HG02840 (cell line): ENCODE results near the gene BTK.

Experiments
- ATAC-seq: cut with Tn5 transposase; IDR thresholded peaks from one replicate; pipeline ENCODE4 v1.9.1; 2021; ENCODE audit warnings: mild to moderate bottlenecking, moderate library complexity, moderate number of reproducible peaks; ENCODE audit not compliant: unreplicated experiment, low FRiP score

The BTK gene

DNA sequence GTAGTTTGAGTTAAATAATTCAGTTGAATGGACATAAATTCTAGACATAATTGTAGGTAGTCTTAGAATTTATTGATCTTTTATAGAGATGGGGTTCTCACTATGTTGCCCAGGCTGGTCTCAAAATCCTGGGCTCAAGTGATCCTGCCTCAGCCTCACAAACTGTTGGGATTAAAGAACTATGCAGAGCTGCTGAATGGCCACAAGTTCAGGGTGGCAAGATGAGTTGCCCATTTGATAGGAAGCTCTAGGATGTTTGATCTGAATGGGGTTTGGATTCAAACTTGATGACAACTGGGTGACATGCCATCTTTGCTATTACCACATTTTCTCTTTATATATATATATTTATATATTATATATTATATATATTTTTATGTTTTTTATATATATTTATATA, 8.4 kb upstream of the BTK start:
- no peak for ATAC-seq

DNA sequence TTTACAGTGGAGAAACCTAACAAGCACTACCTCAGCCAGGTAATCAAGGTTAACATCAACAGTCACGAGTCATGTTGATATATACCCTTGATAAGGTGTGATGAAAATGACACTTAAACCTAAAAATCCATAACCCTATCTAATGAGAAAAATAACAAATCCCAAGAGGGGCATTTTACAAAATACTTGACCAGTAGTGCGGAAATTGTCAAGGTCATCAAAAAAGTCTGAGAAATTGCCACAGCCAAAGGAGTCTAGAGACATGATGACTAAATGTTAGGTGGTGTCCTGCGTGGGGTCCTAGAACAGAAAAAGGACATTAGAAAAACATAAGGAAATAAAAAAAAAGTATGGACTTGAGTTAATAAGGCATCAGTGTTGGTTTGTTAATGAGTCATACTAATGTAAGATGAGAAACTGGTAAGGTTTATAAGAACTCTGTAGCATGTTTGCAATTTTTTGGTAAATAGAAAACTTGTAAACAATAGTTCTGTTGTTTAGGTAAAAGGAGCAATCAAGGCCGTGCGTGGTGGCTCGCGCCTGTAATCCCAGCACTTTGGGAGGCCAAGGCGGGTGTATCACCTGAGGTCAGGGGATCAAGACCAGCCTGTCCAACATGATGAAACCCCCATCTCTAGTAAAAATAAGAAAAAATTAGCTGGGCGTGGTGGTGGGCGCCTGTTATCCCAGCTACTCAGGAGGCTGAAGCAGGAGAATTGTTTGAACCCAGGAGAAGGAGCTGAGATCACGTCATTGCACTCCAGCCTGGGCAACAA, 7.7 kb upstream of the BTK start:
- ATAC-seq, result no peak

DNA sequence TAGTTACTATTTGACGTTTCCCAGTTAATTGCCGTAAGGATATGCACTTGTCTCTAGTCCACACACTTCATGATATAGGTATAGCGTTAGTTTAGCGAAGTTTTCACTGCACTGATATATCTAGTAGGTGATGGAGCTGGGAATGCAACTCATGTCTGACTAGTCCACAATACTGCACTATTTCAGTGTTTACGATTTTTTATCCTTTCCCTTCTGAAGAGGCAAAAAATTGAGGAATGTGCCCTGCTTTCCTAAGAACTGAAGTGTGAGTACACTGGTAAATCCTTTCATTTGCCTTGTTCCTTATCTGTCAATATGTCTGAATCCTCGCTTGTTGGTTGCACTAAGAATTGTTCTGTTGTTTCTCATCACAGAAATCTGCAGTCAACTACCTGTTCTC, 5.8 kb upstream of the BTK start:
- ATAC-seq, result no peak

DNA sequence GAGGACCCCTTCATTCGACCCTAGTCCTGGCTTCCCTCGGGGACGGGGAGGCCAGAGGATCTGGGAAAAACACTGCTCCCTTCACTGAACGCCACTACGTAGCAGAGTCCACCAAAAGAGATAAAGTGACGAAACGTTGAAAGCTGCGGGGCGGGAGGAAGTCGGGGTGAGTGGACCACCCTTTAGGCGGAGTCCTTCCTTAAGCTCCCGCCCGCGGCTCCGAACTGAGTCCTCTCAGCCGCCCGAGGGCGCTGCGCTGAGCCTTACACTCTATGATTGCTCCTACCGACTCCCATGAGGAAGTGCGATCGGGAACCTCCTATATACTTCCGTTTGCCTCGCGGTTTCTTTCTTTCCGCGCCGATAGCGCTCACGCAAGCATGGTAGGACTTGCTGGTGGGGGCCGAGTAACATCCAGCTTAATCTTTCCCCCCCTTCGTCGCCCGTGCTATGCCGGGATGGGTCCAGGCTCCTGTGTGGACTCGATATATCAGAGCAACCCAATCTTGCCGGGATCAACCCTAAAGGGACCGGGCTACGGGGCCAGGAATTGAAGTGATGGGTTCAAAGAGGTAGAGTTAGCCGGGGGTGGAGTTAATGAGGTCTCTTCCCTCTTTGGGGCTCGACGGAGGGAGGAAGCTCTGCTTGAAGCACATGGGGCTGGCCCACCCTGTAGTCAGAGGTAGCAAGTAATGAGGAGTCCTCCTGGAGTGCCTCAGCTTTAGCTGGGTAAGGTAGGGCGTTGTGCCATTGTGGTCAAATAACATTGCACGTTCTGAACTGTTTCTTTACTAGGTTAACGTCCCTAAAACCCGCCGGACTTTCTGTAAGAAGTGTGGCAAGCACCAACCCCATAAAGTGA, 4.9 kb upstream of the BTK start, which contains the start of gene RPL36A:
Gene RPL36A (plus strand): TSS at position 348 of the 862 bp plus-strand sequence. CDS start 33 bp downstream, at position 381.
- ATAC-seq, result peak; percentile 80

DNA sequence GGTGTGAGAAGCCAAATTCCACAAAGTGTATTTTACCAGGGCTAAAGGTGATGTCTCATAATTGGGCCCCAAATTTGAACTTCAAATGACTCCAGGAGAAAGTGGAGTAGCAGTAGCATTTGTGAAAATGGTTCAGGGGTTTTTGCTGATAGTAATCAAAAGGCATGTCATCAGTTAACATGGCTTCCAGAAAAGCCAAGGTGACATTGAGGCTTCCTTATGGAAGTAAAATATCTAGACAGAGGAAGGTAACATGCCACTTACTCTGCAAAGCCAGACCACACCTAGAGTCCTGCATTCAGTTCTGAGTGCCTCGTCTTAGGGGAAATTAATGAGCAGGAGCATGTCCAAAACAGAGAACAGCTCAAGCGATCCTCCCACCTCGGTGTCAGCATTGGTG, 2.6 kb upstream of the BTK start:
- no peak for ATAC-seq

DNA sequence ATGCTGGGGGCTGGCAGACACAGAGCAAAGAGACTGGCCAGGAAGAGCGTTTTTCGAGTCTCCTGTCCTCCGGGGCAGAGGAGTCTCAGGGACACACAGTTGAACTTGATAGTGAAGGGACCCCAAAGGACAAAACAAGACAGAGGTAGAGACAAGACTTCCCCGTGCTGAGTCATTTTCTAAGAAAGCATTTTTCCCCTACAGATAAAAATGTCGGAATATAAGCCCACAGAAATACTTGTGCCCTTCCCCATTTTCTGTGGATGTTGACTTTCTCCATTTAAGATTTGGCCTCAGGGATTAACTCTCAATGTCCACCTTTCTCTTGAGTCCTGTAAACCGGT, 523 bp upstream of the BTK start:
- ATAC-seq, result no peak

DNA sequence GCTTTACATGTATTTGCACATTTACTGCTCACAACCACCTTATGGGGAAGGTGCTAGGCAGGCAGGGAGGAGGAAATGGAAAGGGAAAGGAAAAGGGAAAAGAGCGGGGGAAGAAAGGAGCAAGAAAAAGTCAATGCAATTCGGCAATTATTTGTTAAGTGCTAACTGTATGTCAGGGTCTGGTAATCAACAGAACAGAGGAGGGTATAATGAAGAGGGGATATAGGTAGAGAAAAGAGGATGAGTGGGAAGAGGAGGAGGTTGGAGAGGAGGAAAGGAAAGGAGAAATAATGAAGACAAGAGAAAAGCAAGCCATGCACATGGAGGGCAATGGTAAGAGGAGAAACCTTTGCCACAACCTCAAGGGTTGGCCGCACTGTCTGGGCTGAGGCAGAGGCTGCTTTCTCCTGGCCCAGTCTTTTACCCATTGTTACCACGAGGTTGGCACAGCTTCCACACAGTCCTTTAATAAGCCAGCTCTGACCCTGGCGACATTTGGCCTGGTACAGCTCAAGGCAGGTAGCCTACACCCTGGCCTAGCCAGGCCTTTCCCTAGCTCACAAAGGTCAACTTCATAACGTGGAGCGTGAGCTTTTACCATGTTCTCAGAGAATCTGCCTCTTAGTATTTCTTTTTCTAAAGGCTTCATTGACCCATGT, 836 bp downstream of the BTK start:
- peak; percentile 1 for ATAC-seq

DNA sequence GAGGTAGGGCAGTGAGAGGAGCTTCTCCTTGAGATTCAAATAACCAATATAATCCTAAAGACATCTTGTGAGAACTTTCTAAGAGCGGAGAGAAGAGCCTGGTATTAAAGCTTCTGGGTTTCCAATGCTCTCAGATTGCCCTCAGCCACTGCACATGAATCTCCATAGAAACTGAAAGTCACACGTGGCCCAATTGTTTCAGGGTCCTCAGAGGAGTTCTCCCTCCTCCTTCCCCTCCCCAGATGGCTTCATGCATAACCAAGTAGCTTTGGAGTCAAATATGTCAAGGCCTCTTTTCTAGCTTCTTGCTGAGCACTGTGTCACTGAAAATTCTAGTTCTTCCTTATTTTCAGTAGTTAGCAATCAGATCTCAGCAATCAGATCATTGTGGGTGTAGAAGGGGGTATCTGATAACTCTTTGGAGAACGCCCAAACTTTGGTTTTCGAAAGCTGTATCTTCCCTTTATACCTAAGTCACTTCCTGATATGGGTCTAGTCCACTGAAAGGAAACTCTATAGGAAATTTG, 2.2 kb downstream of the BTK start:
- peak; percentile 70 for ATAC-seq

DNA sequence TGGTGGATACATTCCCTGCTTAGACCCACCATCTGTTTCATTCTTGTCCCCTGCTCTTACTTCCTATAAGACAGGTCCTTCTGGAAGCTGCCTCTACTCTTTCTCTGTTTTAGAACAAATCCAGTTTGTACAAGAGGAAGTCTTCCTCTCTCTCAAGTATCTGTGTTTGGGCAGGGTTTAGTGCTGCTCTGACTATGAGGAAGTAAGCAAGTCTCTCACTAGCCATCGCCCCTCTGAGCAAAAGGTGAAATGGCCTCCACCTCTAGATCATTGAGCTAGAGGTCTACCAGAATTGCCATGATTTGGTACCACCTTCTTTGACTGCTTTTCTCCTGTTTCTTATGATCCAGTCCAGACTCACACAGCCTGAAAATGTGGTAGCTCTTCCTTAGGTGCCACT, 8.4 kb downstream of the BTK start:
- ATAC-seq, result no peak

DNA sequence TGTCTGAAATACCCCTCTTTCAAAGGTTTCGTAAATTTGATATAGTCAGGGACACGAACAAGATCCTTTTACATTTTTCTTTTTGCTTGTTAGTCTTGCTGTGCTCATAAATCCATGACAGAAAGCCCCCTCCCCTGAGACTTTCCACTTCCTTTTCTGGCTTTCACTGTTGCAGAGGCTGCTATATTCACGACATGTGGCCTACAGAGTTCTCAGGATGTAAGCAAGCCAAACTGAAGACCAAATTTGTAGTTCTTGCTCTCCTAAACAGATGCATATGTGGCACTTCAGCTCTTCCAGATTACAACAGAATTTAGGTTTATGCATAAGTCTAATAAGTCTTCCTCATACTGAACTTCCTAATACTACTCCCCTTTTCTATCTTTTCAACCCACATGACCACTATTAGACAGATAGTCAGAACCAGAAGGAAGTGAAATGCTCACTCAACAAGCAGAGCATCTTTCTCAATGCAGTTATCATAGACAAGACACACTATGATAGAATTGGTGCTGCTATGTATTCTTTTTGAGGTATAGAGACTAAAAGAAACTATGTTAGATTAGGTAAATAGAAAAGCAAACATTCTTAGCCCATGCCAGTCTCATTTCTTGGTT, 15.0 kb downstream of the BTK start:
- no peak for ATAC-seq

DNA sequence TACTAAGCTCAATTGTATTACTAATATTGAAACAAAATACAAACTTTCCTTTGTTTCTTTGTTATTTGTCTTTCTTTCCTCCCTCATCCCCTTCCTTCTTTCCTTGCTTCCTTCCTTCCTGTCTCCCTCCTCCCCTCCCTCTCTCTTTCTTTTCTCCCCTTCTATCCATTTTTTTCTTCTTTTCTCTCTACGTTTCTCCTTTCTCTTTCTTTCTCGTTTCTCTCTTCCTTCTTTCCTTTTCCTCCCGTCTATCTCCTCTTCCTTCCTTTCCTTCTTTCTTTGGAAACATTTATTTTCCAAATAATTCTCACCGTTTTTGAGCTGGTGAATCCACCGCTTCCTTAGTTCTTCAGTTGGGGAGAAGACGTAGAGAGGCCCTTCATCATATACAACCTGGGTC, 16.3 kb downstream of the BTK start:
- ATAC-seq, result no peak

DNA sequence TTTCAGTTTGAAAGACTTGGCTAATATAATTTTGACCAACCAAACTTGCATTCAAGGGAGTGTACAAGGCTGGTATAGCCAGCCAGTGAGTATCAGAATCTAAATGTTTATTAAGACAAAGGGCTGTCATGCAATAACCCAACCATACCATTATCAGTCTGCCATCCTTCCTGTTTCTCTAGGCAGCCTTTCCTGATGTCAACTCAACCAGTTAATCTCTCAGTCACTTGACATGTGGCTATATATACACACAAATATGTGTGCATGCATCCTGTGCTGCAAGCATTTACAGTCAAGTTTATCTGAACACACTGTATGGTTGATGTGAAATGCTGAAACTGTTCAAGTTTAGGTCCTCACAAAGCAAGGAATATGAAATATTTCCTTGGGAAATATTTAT, 17.2 kb downstream of the BTK start:
- no peak for ATAC-seq

DNA sequence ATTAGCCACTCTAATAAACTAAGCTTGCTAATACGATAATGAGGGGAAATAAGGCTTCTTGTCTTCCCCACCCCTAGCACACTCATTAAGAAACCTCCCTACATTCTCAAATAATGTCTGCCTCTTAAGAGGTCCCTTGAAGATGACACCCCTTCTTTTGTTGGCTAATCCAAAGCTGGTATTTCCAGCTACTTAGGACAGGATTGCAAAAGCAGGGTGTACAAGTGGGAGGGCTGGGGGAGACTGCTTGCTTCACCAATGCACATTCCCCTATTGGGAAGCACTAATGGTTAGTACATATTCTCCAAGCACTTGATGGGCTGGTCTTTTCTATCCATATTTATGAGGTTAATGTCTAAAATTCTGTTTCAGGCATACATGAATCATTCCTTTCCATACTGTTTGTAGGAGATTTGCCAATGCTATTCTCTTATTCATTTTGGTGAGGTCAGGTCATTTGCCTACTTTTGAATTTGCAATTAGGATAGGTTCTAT, 20.6 kb downstream of the BTK start:
- ATAC-seq, result no peak

DNA sequence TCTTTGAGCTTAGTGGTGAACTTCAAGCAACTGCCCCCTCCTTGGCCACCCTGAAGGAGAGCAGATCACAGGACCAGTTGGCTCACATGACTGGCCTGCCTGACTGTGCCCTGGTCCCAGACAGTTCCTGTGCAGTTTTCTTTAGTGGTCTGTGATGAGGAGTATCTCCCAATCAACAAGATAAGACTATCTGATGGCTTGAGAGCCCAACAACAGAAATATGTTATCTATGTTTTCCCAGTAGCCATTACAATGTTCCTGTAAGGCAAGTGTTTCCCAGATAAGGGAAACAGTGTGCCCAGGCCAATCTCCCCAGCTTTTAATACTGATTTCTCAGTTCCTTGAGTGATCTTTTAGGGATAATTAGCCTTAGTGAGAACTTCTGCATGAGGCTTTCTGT, 23.2 kb downstream of the BTK start:
- ATAC-seq, result no peak

DNA sequence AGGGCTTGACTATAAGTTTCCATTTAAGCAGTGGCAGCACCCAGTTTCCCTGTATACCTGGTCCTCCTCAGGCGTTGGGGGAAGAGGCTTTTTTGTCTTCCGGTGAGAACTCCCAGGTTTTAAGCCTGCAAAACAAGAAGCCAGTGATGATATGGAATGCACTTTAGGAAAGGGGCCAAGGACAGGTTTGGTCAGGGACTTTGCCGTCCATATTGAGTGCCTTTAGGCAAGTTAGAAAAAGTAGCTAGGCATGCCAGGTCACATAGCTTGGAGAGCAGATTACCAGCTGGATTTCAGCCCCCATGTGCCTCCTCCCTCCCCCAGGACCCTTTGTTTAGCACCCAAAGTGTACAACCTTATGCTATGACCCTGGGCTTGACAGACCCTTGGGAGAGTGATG, 23.9 kb downstream of the BTK start:
- ATAC-seq, result no peak

DNA sequence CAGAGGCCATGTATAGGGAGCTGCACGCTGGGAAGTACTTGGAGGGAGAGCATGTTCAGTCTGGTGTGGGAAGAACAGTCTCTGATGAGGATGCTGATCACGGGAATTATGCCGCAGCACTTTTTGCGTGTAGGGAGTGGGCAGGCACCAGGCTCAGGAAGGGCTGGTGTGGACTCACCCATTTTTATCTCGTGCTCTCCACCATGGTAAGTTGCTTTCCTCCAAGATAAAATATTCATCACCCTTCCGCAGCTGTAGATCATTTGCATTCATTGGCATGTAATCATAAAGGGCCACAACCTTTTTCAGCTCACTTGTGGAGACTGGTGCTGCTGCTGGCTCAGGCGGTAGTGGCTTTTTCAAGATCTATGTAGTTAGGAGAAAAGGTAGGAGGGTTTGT, 25.6 kb downstream of the BTK start:
- ATAC-seq, result no peak

DNA sequence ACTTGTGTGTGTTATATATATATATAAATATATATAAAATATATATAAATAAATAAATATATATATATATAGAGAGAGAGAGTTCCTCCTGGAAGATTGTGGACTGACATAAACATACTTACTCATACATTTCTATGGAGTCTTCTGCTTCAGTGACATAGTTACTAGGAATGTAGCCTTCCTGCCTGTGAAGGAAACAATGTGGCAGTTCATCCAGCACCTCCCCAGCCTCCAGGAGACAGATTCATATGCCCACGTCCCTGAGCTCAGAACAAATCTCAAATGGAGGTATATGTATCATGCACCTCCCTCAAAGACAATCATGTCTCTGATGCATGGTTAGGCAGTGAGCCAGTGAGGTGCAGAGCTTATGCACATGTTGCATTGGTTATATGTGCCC, 26.0 kb downstream of the BTK start:
- no peak for ATAC-seq

DNA sequence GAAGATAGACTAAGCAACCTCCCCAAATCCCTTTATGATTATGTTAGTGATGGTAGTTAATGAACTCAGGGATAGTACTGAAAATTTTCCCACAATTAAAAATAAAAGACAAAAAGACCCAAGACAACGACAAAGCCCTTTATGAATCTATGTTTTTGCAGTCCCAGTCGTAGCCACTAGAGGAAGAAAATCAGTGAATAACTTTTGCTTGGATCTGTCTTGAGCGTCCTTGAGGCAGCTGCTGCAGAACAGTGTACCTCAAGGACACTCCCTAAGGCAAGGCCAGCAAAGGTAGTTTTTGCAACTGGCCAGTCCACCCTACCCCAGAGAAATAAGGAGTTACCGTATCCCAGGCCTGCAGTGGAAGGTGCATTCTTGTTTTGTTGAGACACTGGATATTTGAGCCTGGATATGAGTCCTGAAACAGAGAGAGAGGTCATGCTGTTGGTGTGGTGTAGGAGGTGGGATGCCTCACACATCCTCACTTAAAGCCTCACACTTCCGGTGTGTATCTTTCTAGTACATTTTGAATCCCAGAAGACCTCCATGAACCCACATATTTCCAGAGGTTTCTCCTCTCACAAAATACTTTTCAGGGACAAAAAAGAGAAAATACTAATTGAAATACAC, 28.7 kb downstream of the BTK start:
- ATAC-seq, result no peak

DNA sequence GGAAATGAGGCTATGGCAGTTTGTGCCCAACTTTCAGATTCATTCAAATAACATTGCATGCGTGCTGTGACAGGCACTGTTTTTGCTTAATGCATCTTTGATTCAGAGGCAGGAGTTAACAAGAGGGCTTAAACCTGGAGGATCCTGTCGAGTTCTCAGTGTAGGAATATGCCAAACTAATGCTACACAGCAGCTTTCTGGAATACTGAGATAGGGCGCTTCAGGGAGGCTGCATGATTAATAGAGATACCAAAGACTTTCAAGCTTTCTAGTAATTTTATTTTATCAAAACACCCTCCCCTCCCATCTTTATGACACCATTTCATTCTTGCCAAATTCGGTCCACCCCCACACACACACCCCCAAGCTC, 36.8 kb downstream of the BTK start:
- ATAC-seq, result no peak
